ENCODE measurements around the gene CST6. TPM values are rescaled to one million over a fixed set of nuclear protein-coding genes. Genes with fewer than 3 reads are reported as not detected.

Gene CST6
- total RNA-seq, 2 donors from 2014 or later = 0.36 to 6.5 TPM

Other genes starting within 250 kb of the CST6 start
- 10 to 100 TPM; 15.4 to 18.8 TPM for gene AP5B1, start 231.0 kb upstream of the CST6 start, total RNA-seq
- gene OVOL1, start 224.9 kb upstream of the CST6 start, total RNA-seq = 1 to 10 TPM; 2.7 to 8.5 TPM
- under 1 TPM in 1 of 2 donors, not detected in 1; 0.91 TPM for gene SNX32, start 178.0 kb upstream of the CST6 start, total RNA-seq
- gene CFL1, start 153.8 kb upstream of the CST6 start, total RNA-seq = 100 to 1,000 TPM; 654 to 731 TPM
- gene MUS81, start 151.6 kb upstream of the CST6 start, total RNA-seq = 10 to 100 TPM; 64.3 to 68.6 TPM
- gene EFEMP2, start 139.2 kb upstream of the CST6 start, total RNA-seq = 10 to 100 TPM; 40.0 to 84.5 TPM
- 1 to 10 TPM; 1.3 to 1.8 TPM for gene CTSW, start 132.2 kb upstream of the CST6 start, total RNA-seq
- gene FIBP, start 123.5 kb upstream of the CST6 start, total RNA-seq = 100 to 1,000 TPM in 1 of 2 donors, 10 to 100 TPM in 1; 87.7 to 151 TPM
- gene CCDC85B, start 121.3 kb upstream of the CST6 start, total RNA-seq = 10 to 100 TPM; 40.4 to 55.0 TPM
- gene FOSL1, start 111.6 kb upstream of the CST6 start, total RNA-seq = 1 to 10 TPM; 2.6 to 3.4 TPM
- gene C11orf68, start 92.9 kb upstream of the CST6 start, total RNA-seq = 10 to 100 TPM; 30.1 to 54.6 TPM
- 100 to 1,000 TPM; 101 to 127 TPM for gene DRAP1, start 92.6 kb upstream of the CST6 start, total RNA-seq
- gene TSGA10IP, start 66.5 kb upstream of the CST6 start, total RNA-seq = under 1 TPM in 1 of 2 donors, not detected in 1; 0.68 TPM
- 10 to 100 TPM; 36.7 to 76.6 TPM for gene SART1, start 50.3 kb upstream of the CST6 start, total RNA-seq
- gene EIF1AD, start 9.9 kb upstream of the CST6 start, total RNA-seq = 10 to 100 TPM; 33.6 to 37.3 TPM
- gene BANF1, start 9.5 kb upstream of the CST6 start, total RNA-seq = 10 to 100 TPM; 59.4 to 78.8 TPM
- under 1 TPM in 1 of 2 donors, not detected in 1; 0.85 TPM for gene CATSPER1, start 14.5 kb downstream of the CST6 start, total RNA-seq
- gene GAL3ST3, start 37.2 kb downstream of the CST6 start, total RNA-seq = 1 to 10 TPM; 2.3 to 4.3 TPM
- 100 to 1,000 TPM; 130 to 212 TPM for gene SF3B2, start 40.4 kb downstream of the CST6 start, total RNA-seq
- gene PACS1, start 58.3 kb downstream of the CST6 start, total RNA-seq = 100 to 1,000 TPM in 1 of 2 donors, 10 to 100 TPM in 1; 51.9 to 107 TPM
- gene KLC2, start 245.7 kb downstream of the CST6 start, total RNA-seq = 10 to 100 TPM; 22.5 to 49.8 TPM

Measured in prostate gland (tissue), 2 donors.